ENCODE measurements around the gene PHIP.

PHIP gene

DNA sequence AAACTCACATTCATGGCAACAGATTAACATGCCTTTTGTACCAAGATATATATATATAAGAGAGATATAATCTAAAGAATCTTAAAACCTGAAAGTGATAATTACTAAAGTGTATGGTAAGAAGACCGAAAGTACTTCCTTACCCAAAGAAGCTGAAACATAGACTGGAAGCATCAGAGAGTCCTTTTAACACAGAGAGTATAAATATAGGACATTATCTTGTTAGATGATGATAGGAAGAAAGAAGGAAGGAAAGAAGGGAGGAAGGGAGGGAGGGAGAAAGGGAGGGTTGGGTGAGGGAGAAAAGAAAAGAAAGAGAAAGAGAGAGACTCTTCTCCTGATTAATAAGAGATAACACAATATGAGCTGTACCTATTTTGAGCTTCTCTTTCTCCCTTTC, 68.2 kb downstream of the PHIP start:
- Histone ChIP-seq H3K4me1 (ENCODE audit: low read length) (no peaks in the 10 kb centered on the region), H3K4me3 (ENCODE audit: low read length) (no peak overlapping the region), H2AFZ (ENCODE audit: low read depth, low read length) (no peak overlapping the region), H3K4me2 (ENCODE audit: low read length) (no peak overlapping the region), H3K36me3 (replicated peaks; ENCODE audit: low read depth, low read length) (peaks cover 25% of the 10 kb centered on the region), H3K27me3 (ENCODE audit: low read depth, low read length) (no peaks in the 10 kb centered on the region), H3K9me3 (ENCODE audit: insufficient read depth, low read length) (no peaks in the 10 kb centered on the region), H4K20me1 (ENCODE audit: insufficient read depth, low read length) (no peaks in the 10 kb centered on the region), H3K79me2 (ENCODE audit: low read length) (no peaks in the 10 kb centered on the region), H3K27ac (ENCODE audit: low read length) (no peak overlapping the region), H3K9ac (ENCODE audit: low read length) (no peak overlapping the region)
- TF ChIP-seq EZH2phosphoT487 (IDR thresholded peaks at IDR 0.05; ENCODE audit: low read depth), result no peak
- TF ChIP-seq, protein P1, sequence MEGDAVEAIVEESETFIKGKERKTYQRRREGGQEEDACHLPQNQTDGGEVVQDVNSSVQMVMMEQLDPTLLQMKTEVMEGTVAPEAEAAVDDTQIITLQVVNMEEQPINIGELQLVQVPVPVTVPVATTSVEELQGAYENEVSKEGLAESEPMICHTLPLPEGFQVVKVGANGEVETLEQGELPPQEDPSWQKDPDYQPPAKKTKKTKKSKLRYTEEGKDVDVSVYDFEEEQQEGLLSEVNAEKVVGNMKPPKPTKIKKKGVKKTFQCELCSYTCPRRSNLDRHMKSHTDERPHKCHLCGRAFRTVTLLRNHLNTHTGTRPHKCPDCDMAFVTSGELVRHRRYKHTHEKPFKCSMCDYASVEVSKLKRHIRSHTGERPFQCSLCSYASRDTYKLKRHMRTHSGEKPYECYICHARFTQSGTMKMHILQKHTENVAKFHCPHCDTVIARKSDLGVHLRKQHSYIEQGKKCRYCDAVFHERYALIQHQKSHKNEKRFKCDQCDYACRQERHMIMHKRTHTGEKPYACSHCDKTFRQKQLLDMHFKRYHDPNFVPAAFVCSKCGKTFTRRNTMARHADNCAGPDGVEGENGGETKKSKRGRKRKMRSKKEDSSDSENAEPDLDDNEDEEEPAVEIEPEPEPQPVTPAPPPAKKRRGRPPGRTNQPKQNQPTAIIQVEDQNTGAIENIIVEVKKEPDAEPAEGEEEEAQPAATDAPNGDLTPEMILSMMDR (IDR thresholded peaks at IDR 0.05; ENCODE audit: low read depth, low read length), result no peak

DNA sequence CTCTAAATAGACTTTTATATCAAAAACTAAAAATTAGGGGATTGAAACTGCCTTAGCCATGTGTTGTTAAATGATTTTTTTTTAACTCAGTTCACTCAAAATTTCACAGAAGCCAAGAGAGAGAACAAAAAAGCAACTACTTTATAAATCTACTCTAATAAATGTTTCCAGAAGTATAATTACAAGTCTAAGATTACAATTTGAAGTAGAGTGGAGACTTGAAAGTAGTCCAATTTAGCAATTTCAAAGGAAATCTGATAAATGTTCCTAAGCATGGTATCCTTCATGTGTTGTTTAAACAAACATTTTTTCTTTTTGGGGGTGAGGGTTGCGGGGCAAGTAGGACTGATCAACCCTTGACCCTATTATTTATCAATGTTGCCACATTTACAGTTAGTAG, 72.6 kb downstream of the PHIP start:
- no peaks in the 10 kb centered on the region for H4K20me1 ChIP-seq (ENCODE audit: insufficient read depth, low read length)
- TF ChIP-seq, protein P1 (IDR thresholded peaks at IDR 0.05; ENCODE audit: low read depth, low read length), result no peak
- no peak for TF ChIP-seq EZH2phosphoT487 (IDR thresholded peaks at IDR 0.05; ENCODE audit: low read depth)
- no peaks in the 10 kb centered on the region for H3K4me1 ChIP-seq (ENCODE audit: low read length)
- H3K9me3 ChIP-seq (ENCODE audit: insufficient read depth, low read length), result no peaks in the 10 kb centered on the region
- no peak overlapping the region for H3K9ac ChIP-seq (ENCODE audit: low read length)
- H3K27ac ChIP-seq (ENCODE audit: low read length), result no peak overlapping the region
- peaks cover 42% of the 10 kb centered on the region for H3K36me3 ChIP-seq (replicated peaks; ENCODE audit: low read depth, low read length)
- H3K79me2 ChIP-seq (ENCODE audit: low read length), result no peaks in the 10 kb centered on the region
- H3K4me3 ChIP-seq (ENCODE audit: low read length), result no peak overlapping the region
- H3K4me2 ChIP-seq (ENCODE audit: low read length), result no peak overlapping the region
- no peaks in the 10 kb centered on the region for H3K27me3 ChIP-seq (ENCODE audit: low read depth, low read length)
- H2AFZ ChIP-seq (ENCODE audit: low read depth, low read length), result no peak overlapping the region

DNA sequence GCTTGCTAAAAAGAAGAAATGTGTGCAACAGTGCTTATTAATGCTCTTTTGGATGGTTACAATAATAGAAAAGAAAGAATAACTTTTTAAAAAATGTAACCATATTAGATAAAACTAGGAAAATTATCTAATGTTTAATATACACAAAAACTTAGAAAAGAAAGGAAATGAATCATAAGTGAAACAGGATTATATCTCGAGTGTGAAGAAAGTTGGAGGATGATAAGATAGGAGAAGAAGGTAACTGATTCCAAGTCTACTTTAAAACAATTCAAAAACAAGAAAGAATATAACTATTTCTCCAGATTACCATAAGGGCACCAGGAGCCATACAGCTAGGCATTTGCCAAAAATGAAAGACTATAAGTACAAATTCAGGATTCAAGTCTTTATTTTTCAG, 73.0 kb downstream of the PHIP start:
- no peaks in the 10 kb centered on the region for H3K9me3 ChIP-seq (ENCODE audit: insufficient read depth, low read length)
- no peak overlapping the region for H3K9ac ChIP-seq (ENCODE audit: low read length)
- no peak overlapping the region for H3K4me3 ChIP-seq (ENCODE audit: low read length)
- peaks cover 41% of the 10 kb centered on the region for H3K36me3 ChIP-seq (replicated peaks; ENCODE audit: low read depth, low read length)
- no peaks in the 10 kb centered on the region for H3K4me1 ChIP-seq (ENCODE audit: low read length)
- H2AFZ ChIP-seq (ENCODE audit: low read depth, low read length), result no peak overlapping the region
- H3K79me2 ChIP-seq (ENCODE audit: low read length), result no peaks in the 10 kb centered on the region
- H3K27ac ChIP-seq (ENCODE audit: low read length), result no peak overlapping the region
- H4K20me1 ChIP-seq (ENCODE audit: insufficient read depth, low read length), result no peaks in the 10 kb centered on the region
- no peak for TF ChIP-seq EZH2phosphoT487 (IDR thresholded peaks at IDR 0.05; ENCODE audit: low read depth)
- TF ChIP-seq, protein P1 (IDR thresholded peaks at IDR 0.05; ENCODE audit: low read depth, low read length), result no peak
- no peaks in the 10 kb centered on the region for H3K27me3 ChIP-seq (ENCODE audit: low read depth, low read length)
- H3K4me2 ChIP-seq (ENCODE audit: low read length), result no peak overlapping the region

- H3K4me3 ChIP-seq (ENCODE audit: low read length), result no peak overlapping the region
- H3K4me2 ChIP-seq (ENCODE audit: low read length), result no peak overlapping the region
- peaks cover 41% of the 10 kb centered on the region for H3K36me3 ChIP-seq (replicated peaks; ENCODE audit: low read depth, low read length)
- H3K4me1 ChIP-seq (ENCODE audit: low read length), result no peaks in the 10 kb centered on the region
- H3K9ac ChIP-seq (ENCODE audit: low read length), result no peak overlapping the region
- H4K20me1 ChIP-seq (ENCODE audit: insufficient read depth, low read length), result no peaks in the 10 kb centered on the region
- no peaks in the 10 kb centered on the region for H3K79me2 ChIP-seq (ENCODE audit: low read length)
- no peak overlapping the region for H2AFZ ChIP-seq (ENCODE audit: low read depth, low read length)
- no peak overlapping the region for H3K27ac ChIP-seq (ENCODE audit: low read length)
- H3K9me3 ChIP-seq (ENCODE audit: insufficient read depth, low read length), result no peaks in the 10 kb centered on the region
- TF ChIP-seq, protein P1 (IDR thresholded peaks at IDR 0.05; ENCODE audit: low read depth, low read length), result no peak
- no peak for TF ChIP-seq EZH2phosphoT487 (IDR thresholded peaks at IDR 0.05; ENCODE audit: low read depth)
- no peaks in the 10 kb centered on the region for H3K27me3 ChIP-seq (ENCODE audit: low read depth, low read length)
Measured at GRCh38 chr6:79004239-79004638, 73.8 kb downstream of the PHIP start.

All from OCI-LY3 (cell line).